Bronchial epithelial cell (primary cell): Measurements from ENCODE around the gene ATAT1. TPM values are rescaled to one million over a fixed set of nuclear protein-coding genes. Genes with fewer than 3 reads are reported as not detected.
A peak's percentile ranks its signal among the peaks of the same experiment; 100 is the strongest.

Experiments used
- DNase-seq: peaks from one replicate; pipeline ENCODE4 v3.0.0-alpha.2; 2010; ENCODE audit warnings: low read depth
- FAIRE-seq: peaks from 2 replicates; lab custom pipeline; 2011; peaks lifted over from hg19 to GRCh38; lab: Jason Lieb, UNC
- H3K27me3 ChIP-seq: 2 replicates; pipeline ENCODE4 v1.5.1; 2011; ENCODE audit warnings: low read length; ENCODE audit not compliant: control insufficient read depth, insufficient read depth
- H3K36me3 ChIP-seq: 2 replicates; pipeline ENCODE4 v1.5.1; 2011; ENCODE audit warnings: low read length; ENCODE audit not compliant: control insufficient read depth, insufficient read depth
- H3K4me3 ChIP-seq: 2 replicates; pipeline ENCODE4 v1.5.1; 2011; ENCODE audit warnings: mild to moderate bottlenecking, low read depth, low read length, control low read depth
- CTCF ChIP-seq: IDR thresholded peaks from 2 replicates; pipeline ENCODE4 v1.5.1; 2011; ENCODE audit warnings: mild to moderate bottlenecking, moderate library complexity, low read length, control low read depth, inconsistent platforms; ENCODE audit not compliant: insufficient read depth, severe bottlenecking
- total RNA-seq: library from RNA; depleted of rRNA; stranded (reverse); fragments of >200 nt; gene quantifications from 2 replicates; pipeline ENCODE4 v1.2.1, GENCODE V29; 2014

ATAT1 gene
- total RNA-seq, 1 donor from 2014 or later = 2.9 TPM

- peak within 1 kb of the TSS; percentile 73 for H3K4me3 ChIP-seq
- no peak for TF ChIP-seq CTCF
- peaks cover 18% of the 10 kb centered on the region for H3K36me3 ChIP-seq
- DNase-seq (peak; percentile 95), FAIRE-seq (no peak)
- H3K27me3 ChIP-seq = no peaks in the 10 kb centered on the region
Observed at GRCh38 chr6:30617565-30618269, 9.0 kb upstream of the ATAT1 start, which contains the start of gene MRPS18B. Gene MRPS18B (plus strand): TSS chr6:30617840. CDS start chr6:30617866, 26 bp downstream.

GRCh38 chr6:30618270-30618797 is 8.3 kb upstream of the ATAT1 start:
- no peak for DNase-seq
- TF ChIP-seq CTCF = no peak
- FAIRE-seq = no peak
- Histone ChIP-seq H3K36me3 (peaks cover 18% of the 10 kb centered on the region), H3K27me3 (no peaks in the 10 kb centered on the region), H3K4me3 (peak overlapping the region; percentile 73)

GRCh38 chr6:30619561-30619960 is 7.1 kb upstream of the ATAT1 start:
- no peaks in the 10 kb centered on the region for H3K27me3 ChIP-seq
- no peak for TF ChIP-seq CTCF
- H3K4me3 ChIP-seq = no peak overlapping the region
- peaks cover 18% of the 10 kb centered on the region for H3K36me3 ChIP-seq
- FAIRE-seq = no peak
- no peak for DNase-seq

- no peak for DNase-seq
- no peak for FAIRE-seq
- TF ChIP-seq CTCF = no peak
- Histone ChIP-seq H3K27me3 (no peaks in the 10 kb centered on the region), H3K36me3 (peaks cover 13% of the 10 kb centered on the region), H3K4me3 (no peak overlapping the region)
Observed at GRCh38 chr6:30625511-30625910, 1.2 kb upstream of the ATAT1 start.

GRCh38 chr6:30635834-30636233 is 9.2 kb downstream of the ATAT1 start:
- DNase-seq (no peak), FAIRE-seq (no peak)
- Histone ChIP-seq H3K36me3 (peaks cover 4% of the 10 kb centered on the region), H3K27me3 (no peaks in the 10 kb centered on the region), H3K4me3 (no peak overlapping the region)
- TF ChIP-seq CTCF = no peak
